Measurements from ENCODE around the gene KLHL25. TPM values are rescaled to one million over a fixed set of nuclear protein-coding genes. Genes with fewer than 3 reads are reported as not detected.
"Not testable (repeated sequence)": the region's sequence is repeated elsewhere in the genome, so short reads cannot be mapped to it uniquely, and the experiment has no call there.

Gene KLHL25
- total RNA-seq, 1 donor from 2014 or later = 4.0 TPM

GRCh38 chr15:85804481-85805170, 9.9 kb upstream of the KLHL25 start:
- no peaks in the 10 kb centered on the region for H3K9me3 ChIP-seq (replicated peaks)
- TF ChIP-seq CTCF (IDR thresholded peaks at IDR 0.05; ENCODE audit: borderline replicate concordance) = no peak
- no peaks in the 10 kb centered on the region for H3K27me3 ChIP-seq (ENCODE audit: low read depth)
- H3K4me3 ChIP-seq = no peak overlapping the region
- intact Hi-C loops (cut with micrococcal nuclease) = no loop called here
- H3K36me3 ChIP-seq = no peaks in the 10 kb centered on the region
- peaks cover 19% of the 10 kb centered on the region for H3K4me1 ChIP-seq
- no peak for DNase-seq
- H3K27ac ChIP-seq (replicated peaks) = no peak overlapping the region

GRCh38 chr15:85802617-85803016, 7.9 kb upstream of the KLHL25 start:
- H3K9me3 ChIP-seq (replicated peaks); H3K27ac ChIP-seq (replicated peaks); H3K36me3 ChIP-seq; H3K4me3 ChIP-seq; DNase-seq; intact Hi-C loops (cut with micrococcal nuclease); H3K27me3 ChIP-seq (ENCODE audit: low read depth): not testable (repeated sequence)
- peaks cover 19% of the 10 kb centered on the region for H3K4me1 ChIP-seq

GRCh38 chr15:85800478-85801123, 5.9 kb upstream of the KLHL25 start:
- H3K27ac ChIP-seq (replicated peaks) = no peak overlapping the region
- H3K4me1 ChIP-seq = peaks cover 22% of the 10 kb centered on the region
- H3K36me3 ChIP-seq = no peaks in the 10 kb centered on the region
- H3K27me3 ChIP-seq (ENCODE audit: low read depth) = no peaks in the 10 kb centered on the region
- peak; percentile 59 for DNase-seq
- no peak overlapping the region for H3K4me3 ChIP-seq
- intact Hi-C loops (cut with micrococcal nuclease) = no loop called here
- H3K9me3 ChIP-seq (replicated peaks) = no peaks in the 10 kb centered on the region
- peak; percentile 54 for TF ChIP-seq CTCF (IDR thresholded peaks at IDR 0.05; ENCODE audit: borderline replicate concordance)

- H3K9me3 ChIP-seq (replicated peaks); H3K27ac ChIP-seq (replicated peaks); DNase-seq; H3K36me3 ChIP-seq; H3K27me3 ChIP-seq (ENCODE audit: low read depth); intact Hi-C loops (cut with micrococcal nuclease); H3K4me3 ChIP-seq: not testable (repeated sequence)
- H3K4me1 ChIP-seq = peaks cover 42% of the 10 kb centered on the region
These were observed 1.6 kb upstream of the KLHL25 start for GRCh38 chr15:85796371-85796770.

- Histone ChIP-seq H3K4me1 (peaks cover 39% of the 10 kb centered on the region), H3K9me3 (replicated peaks) (no peaks in the 10 kb centered on the region), H3K36me3 (no peaks in the 10 kb centered on the region), H3K4me3 (peak overlapping the region; percentile 91), H3K27ac (replicated peaks) (peak overlapping the region; percentile 39), H3K27me3 (ENCODE audit: low read depth) (no peaks in the 10 kb centered on the region)
- TF ChIP-seq CTCF (IDR thresholded peaks at IDR 0.05; ENCODE audit: borderline replicate concordance) = no peak
- no peak for DNase-seq
- intact Hi-C loops (cut with micrococcal nuclease) = no loop called here
These were observed 896 bp upstream of the KLHL25 start for GRCh38 chr15:85795337-85796305.

All from left ventricle myocardium inferior (tissue), 1 donor.